Left hindlimb (tissue), 1 donor: ENCODE measurements around the gene COQ8A.
"Not testable (repeated sequence)": the region's sequence is repeated elsewhere in the genome, so short reads cannot be mapped to it uniquely, and the experiment has no call there.

Experiments used
- DNase-seq: peaks from one replicate; pipeline ENCODE4 v3.0.0-alpha.2; 2018

The COQ8A gene

GRCh38 chr1:226929260-226930111 lies 10.6 kb upstream of the COQ8A start:
- not testable (repeated sequence) for DNase-seq

- DNase-seq, result no peak
These were observed 5.4 kb upstream of the COQ8A start for GRCh38 chr1:226934483-226935237.

- no peak for DNase-seq
These were observed 2.0 kb upstream of the COQ8A start for GRCh38 chr1:226937940-226938725.

- DNase-seq, result no peak
These were observed 1.1 kb upstream of the COQ8A start for GRCh38 chr1:226938903-226939437.

- no peak for DNase-seq
These were observed 561 bp upstream of the COQ8A start for GRCh38 chr1:226939438-226940028.

GRCh38 chr1:226940806-226941067 lies 643 bp downstream of the COQ8A start:
- DNase-seq, result no peak

GRCh38 chr1:226942392-226942791 lies 2.3 kb downstream of the COQ8A start:
- DNase-seq, result no peak

GRCh38 chr1:226943156-226943555 lies 3.1 kb downstream of the COQ8A start:
- no peak for DNase-seq

- DNase-seq, result no peak
These were observed 3.8 kb downstream of the COQ8A start for GRCh38 chr1:226943927-226944326.

GRCh38 chr1:226945106-226945857 lies 5.2 kb downstream of the COQ8A start:
- DNase-seq, result no peak

GRCh38 chr1:226945858-226946245 lies 5.8 kb downstream of the COQ8A start:
- DNase-seq, result no peak

GRCh38 chr1:226946285-226946684 lies 6.2 kb downstream of the COQ8A start:
- DNase-seq, result no peak

GRCh38 chr1:226946841-226947240 lies 6.7 kb downstream of the COQ8A start:
- no peak for DNase-seq

- no peak for DNase-seq
These were observed 8.0 kb downstream of the COQ8A start for GRCh38 chr1:226948051-226948450.

GRCh38 chr1:226948480-226948879 lies 8.4 kb downstream of the COQ8A start:
- DNase-seq, result no peak

GRCh38 chr1:226948996-226949395 lies 8.9 kb downstream of the COQ8A start:
- no peak for DNase-seq

GRCh38 chr1:226949401-226949800 lies 9.3 kb downstream of the COQ8A start:
- DNase-seq, result no peak

- DNase-seq, result no peak
These were observed 10.2 kb downstream of the COQ8A start for GRCh38 chr1:226950316-226950715.

- DNase-seq, result no peak
These were observed 10.8 kb downstream of the COQ8A start for GRCh38 chr1:226950871-226951270.

GRCh38 chr1:226951286-226952117 lies 11.4 kb downstream of the COQ8A start:
- no peak for DNase-seq

GRCh38 chr1:226952118-226952441 lies 12.0 kb downstream of the COQ8A start:
- DNase-seq, result no peak
